Measurements from ENCODE around the gene MPP7.
"Not testable (repeated sequence)": the region's sequence is repeated elsewhere in the genome, so short reads cannot be mapped to it uniquely, and the experiment has no call there.

MPP7 gene
- total RNA-seq, result 34.7 reads per million, percentile 60 among the genes with 10 or more reads in this experiment

DNA sequence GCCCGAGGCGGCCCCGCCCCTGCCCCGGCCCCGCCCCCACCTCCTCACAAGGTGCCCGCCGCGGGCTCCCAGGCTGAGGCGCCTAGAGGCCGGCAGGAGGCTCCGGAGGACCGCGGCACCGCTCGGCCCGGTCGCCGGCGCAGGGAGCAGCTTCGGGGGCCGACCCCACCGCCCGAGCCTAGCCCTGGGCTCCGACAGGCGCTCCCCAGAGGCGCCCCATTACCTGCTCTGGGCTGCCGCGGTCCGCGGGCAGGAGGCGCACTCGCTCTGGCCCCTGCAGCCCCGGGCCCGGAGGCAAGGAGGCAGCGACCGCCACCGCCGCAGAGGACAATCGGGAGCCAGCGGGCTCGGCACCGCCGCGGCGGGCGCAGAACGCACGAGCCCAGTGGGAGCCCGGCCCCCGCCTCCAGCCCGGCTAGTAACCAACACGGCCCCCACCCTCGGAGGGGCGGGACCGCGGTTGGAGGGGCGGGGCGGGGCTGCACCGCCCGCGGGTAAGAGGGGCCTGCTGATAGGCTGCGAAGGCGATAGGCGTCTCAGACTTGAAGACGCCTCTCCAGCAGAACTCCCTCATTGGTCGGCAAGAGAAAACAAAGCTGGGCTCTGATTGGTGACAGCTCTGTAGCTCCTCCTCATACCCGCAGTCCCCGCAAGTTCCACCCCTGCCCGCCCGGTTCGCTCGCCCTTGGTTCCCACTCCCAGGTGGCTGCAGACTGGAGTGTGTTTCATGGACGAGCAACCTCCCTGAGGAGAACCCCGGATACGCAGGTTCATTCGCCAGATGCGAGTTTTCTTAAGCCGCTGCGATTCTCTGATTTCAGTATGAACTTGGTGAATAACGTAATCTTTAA is at the start of gene MPP7:
Gene MPP7, minus strand, starts transcription at position 427 of the 851 bp plus-strand sequence. CDS start 64,460 bp downstream, outside the sequence.
- peak; percentile 93 for DNase-seq

DNA sequence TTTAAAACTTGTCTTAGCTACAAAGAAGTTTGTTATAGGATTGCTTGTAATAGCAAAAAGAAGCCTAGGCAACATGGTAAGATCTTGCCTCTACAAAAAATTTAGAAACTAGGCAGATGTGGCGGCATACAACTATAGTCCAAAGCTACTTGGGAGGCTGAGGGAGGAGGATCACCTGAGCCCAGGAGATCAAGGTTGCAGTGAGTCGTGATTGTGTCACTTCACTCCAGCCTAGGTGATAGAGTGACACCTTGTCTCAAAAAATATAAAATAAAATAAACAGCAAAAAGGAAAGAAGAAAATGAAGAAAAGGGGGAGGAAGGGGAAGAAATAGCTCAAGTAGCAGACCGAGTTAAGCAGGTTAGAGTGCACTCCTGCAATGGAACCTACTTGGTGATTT is 47.0 kb upstream of the MPP7 start:
- no peak for DNase-seq

- DNase-seq, result no peak
These were observed 41.4 kb upstream of the MPP7 start for GRCh38 chr10:28343987-28344895.

DNA sequence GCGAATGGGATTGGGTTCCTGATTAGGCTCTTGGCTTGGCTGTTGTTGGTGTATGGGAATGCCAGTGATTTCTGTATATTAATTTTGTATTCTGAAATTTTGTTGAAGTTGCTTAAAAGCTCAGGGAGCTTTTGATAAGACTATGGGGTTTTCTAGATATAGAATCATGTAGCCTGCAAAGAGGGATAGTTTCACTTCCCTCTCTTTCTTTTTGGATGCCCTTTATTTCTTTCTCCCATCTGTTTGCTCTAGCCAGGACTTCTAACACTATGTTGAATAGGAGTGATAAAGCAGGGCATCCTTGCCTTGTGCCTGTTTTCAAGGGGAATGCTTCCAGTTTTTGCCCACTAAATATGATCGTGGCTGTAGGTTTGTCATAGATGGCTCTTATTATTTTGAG is 40.4 kb upstream of the MPP7 start:
- no peak for DNase-seq

GRCh38 chr10:28341679-28342078 is 38.8 kb upstream of the MPP7 start:
- DNase-seq, result not testable (repeated sequence)

- DNase-seq, result no peak
These were observed 29.9 kb upstream of the MPP7 start for GRCh38 chr10:28332726-28333125.

GRCh38 chr10:28331841-28332240 is 29.0 kb upstream of the MPP7 start:
- DNase-seq, result no peak

DNA sequence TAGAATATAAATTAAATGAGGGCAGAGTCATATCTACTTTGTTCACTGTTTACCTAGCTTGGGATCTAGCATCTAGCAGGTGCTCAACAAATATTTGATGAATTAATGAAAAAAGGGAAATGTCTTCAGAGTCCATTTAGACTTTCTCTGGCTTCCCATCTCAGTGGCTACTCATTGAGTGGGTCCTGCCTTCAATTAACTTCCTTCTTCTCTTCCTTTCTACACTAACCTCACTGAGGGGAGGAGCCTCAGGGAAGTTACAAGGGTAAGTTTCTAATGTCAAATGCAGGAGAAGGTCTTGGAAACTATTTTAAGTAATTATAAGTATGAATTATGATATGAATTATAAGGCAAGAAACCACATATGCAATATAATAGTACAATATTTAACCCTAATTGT is 28.2 kb upstream of the MPP7 start:
- DNase-seq, result no peak

DNA sequence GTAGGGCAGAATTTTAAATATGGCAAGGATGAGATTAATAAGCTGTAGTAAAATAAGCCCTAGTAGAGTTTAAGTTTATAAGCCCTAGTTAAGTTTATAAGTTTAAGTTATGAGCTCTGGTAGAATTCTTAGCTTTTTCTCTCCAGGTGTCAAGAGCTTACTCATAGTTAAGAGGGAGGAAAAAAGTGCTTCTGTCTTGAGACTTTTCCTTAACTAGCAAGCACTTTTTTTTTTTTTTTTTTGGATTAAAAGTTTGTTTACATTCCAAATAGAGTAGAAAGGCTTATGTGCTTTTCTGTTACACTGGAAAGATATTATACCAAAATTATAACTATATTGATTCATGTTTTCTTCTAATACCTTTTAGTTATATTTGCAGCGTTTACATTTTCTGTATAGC is 25.5 kb upstream of the MPP7 start:
- no peak for DNase-seq

DNA sequence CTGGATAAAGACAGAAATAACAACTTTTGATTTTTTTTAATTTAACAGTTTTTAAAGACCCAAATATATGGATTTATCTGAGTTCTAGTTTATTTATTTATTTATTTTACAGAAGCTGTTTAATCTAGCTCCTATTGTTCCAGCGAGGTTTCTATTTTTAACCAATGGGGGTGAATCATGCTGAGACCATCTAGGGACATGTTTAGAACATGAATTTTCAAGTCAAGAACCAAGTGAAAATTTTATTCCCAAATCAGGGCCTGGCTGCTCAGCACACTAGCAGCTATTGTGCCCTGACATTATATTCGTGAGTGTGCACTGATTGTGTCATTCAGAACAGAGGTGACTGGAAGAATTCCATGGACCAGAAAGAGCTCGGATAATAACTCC is 24.6 kb upstream of the MPP7 start:
- no peak for DNase-seq

- DNase-seq, result no peak
These were observed 23.9 kb upstream of the MPP7 start for GRCh38 chr10:28326516-28327490.

- DNase-seq, result no peak
These were observed 17.9 kb upstream of the MPP7 start for GRCh38 chr10:28320799-28321198.

GRCh38 chr10:28320090-28320489 is 17.2 kb upstream of the MPP7 start:
- no peak for DNase-seq

DNA sequence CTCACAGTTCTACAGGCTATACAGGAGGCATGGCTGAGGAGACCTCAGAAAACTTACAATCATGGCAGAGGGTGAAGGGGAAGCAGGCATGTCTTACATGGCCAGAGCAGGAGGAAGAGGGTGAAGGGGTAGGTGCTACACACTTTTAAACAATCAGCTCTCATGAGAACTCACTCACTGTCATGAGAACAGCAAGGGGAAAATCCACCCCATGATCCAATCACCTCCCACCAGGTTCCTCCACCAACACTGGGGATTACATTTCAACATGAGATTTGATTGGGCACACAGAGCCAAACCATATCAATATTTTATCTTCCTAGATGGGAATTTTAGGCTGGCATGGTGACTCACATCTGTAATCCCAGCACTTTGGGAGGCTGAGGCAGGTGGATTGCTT is 16.2 kb upstream of the MPP7 start:
- not testable (repeated sequence) for DNase-seq

DNA sequence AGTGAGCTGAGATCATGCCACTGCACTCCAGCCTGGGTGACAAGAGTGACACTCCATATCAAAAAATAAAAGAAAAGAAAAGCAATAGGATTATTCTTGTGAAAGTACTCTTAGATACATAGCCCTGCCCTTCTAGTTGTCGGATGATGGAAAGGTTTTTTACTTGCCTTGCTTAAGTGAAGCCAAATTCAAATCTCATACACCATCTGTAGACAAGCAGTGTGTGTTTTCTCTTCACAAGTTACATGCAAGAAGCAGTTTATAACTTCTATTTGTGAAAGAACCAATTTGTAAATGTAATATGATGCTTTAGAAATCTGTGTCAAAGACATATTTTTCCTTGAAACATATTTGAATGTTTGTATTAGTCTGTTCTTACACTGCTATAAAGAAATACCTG is 15.8 kb upstream of the MPP7 start:
- no peak for DNase-seq

GRCh38 chr10:28317760-28318159 is 14.9 kb upstream of the MPP7 start:
- no peak for DNase-seq

- DNase-seq, result no peak
These were observed 13.8 kb upstream of the MPP7 start for GRCh38 chr10:28316696-28317095.

DNA sequence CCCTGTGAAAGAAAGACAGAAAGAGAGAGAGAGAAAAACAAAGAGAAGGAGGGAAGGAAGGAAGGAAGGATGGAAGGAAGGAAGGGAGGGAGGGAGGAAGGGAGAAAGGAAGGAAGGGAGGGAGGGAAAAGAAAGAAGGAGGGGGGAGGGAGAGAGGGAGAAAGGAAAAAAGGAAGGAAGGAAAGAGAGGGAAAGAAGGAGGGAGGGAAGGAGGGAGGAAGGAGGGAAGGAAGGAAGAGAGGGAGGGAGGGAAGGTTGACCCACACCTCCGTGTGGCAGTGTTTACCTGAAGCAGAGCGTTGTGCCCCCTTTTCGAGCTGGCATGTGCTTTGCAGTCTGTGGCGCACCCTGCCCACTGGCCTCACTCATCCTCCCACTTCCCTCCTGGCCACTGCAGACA is 12.3 kb upstream of the MPP7 start:
- no peak for DNase-seq

GRCh38 chr10:28314211-28314610 is 11.3 kb upstream of the MPP7 start:
- no peak for DNase-seq

GRCh38 chr10:28312572-28312971 is 9.7 kb upstream of the MPP7 start:
- no peak for DNase-seq

- DNase-seq, result no peak
These were observed 8.2 kb upstream of the MPP7 start for GRCh38 chr10:28311104-28311503.

- DNase-seq, result no peak
These were observed 4.4 kb upstream of the MPP7 start for GRCh38 chr10:28307267-28307666.

- DNase-seq, result no peak
These were observed 2.7 kb upstream of the MPP7 start for GRCh38 chr10:28305553-28305952.
